ENCODE measurements around the gene GPR179.

The GPR179 gene

DNA sequence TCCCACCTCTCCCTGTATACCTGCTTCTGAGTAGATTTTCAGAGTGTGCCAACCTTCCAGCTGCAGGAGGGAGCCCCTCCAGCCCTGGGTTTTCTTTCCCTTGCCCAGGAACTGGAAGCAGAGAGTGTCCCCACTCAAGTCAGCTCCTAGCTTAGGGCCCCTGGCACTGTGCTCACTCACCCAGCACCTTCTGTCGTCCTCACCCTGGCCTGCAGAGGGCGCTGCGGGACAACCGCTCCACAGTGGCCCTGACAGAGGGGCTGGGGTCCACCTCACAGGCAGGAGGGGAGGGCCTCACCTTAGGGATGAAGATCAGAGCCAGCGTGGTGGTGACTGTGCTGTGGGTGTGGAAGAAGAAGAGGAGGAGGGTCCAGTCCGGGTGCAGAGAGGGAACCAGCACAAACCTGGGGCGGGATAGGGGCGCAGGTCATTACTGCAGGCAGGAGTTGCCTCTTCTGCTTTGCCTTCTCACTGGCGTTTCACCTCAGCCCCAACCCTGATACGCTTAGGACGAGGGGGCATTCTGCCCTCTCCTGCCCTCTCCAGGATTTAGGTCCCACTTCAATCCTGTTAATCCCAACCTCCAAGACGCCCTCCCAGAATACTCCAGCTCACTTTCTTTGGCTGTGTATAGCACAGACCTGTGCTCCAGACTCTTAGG lies 10.0 kb downstream of the GPR179 start:
- TF ChIP-seq Cebpa-rat (IDR thresholded peaks at IDR 0.05) = no peak
- Histone ChIP-seq H3K27me3 (no peaks in the 10 kb centered on the region), H3K36me3 (no peaks in the 10 kb centered on the region), H3K4me1 (peaks cover 37% of the 10 kb centered on the region), H3K4me2 (no peak overlapping the region), H3K9me3 (no peaks in the 10 kb centered on the region), H3K4me3 (no peak overlapping the region), H3K9ac (no peak overlapping the region), H4K20me1 (no peaks in the 10 kb centered on the region), H3K27ac (no peak overlapping the region)

- H3K27ac ChIP-seq = no peak overlapping the region
- no peaks in the 10 kb centered on the region for H4K20me1 ChIP-seq
- H3K27me3 ChIP-seq = no peaks in the 10 kb centered on the region
- H3K9me3 ChIP-seq = no peaks in the 10 kb centered on the region
- no peak overlapping the region for H3K4me2 ChIP-seq
- no peaks in the 10 kb centered on the region for H3K36me3 ChIP-seq
- H3K4me1 ChIP-seq = peaks cover 47% of the 10 kb centered on the region
- H3K4me3 ChIP-seq = no peak overlapping the region
- no peak for TF ChIP-seq Cebpa-rat (IDR thresholded peaks at IDR 0.05)
- H3K9ac ChIP-seq = no peak overlapping the region
These were observed 11.0 kb downstream of the GPR179 start for GRCh38 chr17:38332735-38333134.

GRCh38 chr17:38330941-38331411 lies 12.8 kb downstream of the GPR179 start:
- Histone ChIP-seq H4K20me1 (no peaks in the 10 kb centered on the region), H3K4me2 (peak overlapping the region; percentile 85), H3K36me3 (no peaks in the 10 kb centered on the region), H3K4me1 (peaks cover 65% of the 10 kb centered on the region), H3K27me3 (no peaks in the 10 kb centered on the region), H3K9ac (no peak overlapping the region), H3K9me3 (no peaks in the 10 kb centered on the region), H3K27ac (0 out of 2 replicates have a peak overlapping the region, but pooled peaks have one; percentile 4), H3K4me3 (no peak overlapping the region)
- TF ChIP-seq Cebpa-rat (IDR thresholded peaks at IDR 0.05) = no peak

DNA sequence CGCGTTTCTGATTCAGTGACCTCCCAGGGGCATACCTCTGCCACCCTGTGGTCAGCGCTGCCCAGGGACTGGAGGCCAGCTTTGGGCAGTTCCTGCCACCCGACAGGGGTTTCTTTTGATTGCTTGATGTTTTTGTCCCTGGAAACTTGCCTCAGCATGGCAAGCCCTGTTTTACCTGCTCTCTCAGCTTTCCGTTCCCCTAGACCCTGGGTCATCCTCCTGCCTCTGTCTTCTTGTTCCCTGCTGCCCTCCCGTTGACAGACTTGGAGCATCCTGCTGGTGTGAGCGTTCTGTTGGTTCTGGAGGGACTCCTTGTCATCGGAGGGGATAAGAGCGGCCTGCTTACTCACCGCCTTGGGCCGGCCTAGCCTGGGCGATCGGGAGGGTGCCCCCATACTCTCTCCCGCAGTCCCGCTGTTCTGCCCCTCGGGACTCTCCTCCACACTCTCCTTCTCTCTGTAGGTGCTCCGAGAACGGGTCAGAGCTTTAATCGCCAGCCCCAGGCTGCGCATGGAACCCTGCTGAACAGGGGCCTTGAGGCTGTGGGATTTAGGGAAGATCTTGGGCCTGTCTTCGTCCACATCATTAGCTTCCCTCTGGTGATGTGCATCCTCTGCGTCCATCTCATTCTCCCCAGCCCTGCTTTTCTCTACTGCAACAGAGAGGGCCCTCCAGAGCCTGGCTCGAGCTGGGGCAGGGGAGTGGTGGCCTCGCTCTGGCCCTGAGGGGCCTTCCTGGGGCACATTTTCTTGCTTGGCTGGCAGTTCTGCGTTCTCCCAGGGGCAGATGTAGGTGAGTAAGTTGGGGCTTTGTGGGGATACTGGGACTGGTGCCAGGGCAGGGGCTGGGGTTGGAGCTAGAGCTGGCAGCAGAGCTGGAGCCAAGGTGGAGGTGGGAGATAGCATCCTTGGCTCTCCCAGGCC lies 13.7 kb downstream of the GPR179 start:
- no peaks in the 10 kb centered on the region for H3K27me3 ChIP-seq

GRCh38 chr17:38329284-38329683 lies 14.5 kb downstream of the GPR179 start:
- peak overlapping the region; percentile 47; the same call in 1 of the 2 replicates for H3K9ac ChIP-seq
- peaks cover 82% of the 10 kb centered on the region for H3K4me1 ChIP-seq
- H3K4me2 ChIP-seq = peak overlapping the region; percentile 85
- no peak overlapping the region for H3K4me3 ChIP-seq
- no peaks in the 10 kb centered on the region for H3K36me3 ChIP-seq
- no peaks in the 10 kb centered on the region for H3K27me3 ChIP-seq
- no peak overlapping the region for H3K27ac ChIP-seq
- TF ChIP-seq Cebpa-rat (IDR thresholded peaks at IDR 0.05) = no peak
- no peaks in the 10 kb centered on the region for H3K9me3 ChIP-seq
- H4K20me1 ChIP-seq = no peaks in the 10 kb centered on the region

More for the DNA sequence above, 13.7 kb downstream of the GPR179 start:
- Histone ChIP-seq H3K9ac (peak overlapping the region; percentile 47; the same call in 1 of the 2 replicates), H3K9me3 (no peaks in the 10 kb centered on the region), H4K20me1 (no peaks in the 10 kb centered on the region), H3K36me3 (no peaks in the 10 kb centered on the region), H3K4me3 (no peak overlapping the region), H3K4me2 (peak overlapping the region; percentile 85), H3K4me1 (peaks cover 74% of the 10 kb centered on the region), H3K27ac (no peak overlapping the region)
- TF ChIP-seq Cebpa-rat (IDR thresholded peaks at IDR 0.05) = no peak

DNA sequence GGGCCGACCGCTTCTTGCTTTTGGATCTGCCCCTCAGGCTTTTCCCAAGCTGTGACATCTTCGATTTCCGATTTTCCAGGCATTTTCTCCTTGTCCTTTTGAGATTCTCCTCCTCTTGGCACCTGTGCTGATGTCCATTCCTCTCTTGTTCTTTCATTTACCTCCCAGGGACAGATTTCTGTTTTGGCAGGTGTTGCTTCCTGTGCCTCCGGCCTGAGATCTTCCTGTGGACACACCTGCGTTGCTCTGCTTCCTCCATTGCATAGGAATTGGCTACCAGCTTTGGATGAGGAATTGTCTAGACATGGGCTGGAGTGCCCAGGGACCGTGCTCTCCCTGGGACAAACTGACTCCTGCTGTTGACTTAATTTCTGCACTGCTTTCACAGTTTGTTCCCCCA lies 15.1 kb downstream of the GPR179 start:
- Histone ChIP-seq H3K9me3 (no peaks in the 10 kb centered on the region), H3K4me2 (peak overlapping the region; percentile 85), H3K4me3 (no peak overlapping the region), H3K9ac (no peak overlapping the region), H3K4me1 (peaks cover 88% of the 10 kb centered on the region), H3K36me3 (peaks cover 3% of the 10 kb centered on the region), H3K27ac (no peak overlapping the region), H4K20me1 (no peaks in the 10 kb centered on the region), H3K27me3 (no peaks in the 10 kb centered on the region)
- TF ChIP-seq Cebpa-rat (IDR thresholded peaks at IDR 0.05) = no peak

DNA sequence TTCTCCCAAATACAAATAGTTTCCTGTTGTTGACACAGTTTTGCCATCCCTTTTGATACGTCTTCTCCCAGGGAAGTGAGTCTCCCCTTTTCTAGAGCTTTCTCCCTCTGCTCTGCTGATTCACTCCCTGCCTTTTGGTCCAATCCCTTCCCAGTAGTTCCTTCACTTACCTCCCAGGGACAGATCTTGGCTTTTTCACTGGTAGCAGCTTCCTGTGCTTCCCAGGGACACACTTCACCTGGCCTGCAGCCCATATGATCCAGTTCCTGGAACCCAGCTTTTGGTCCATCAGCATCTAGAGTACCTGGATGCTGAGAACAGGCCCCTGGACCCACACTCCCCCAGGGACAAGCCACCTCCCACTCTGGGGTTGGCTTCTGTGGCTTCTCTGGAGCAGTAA lies 15.8 kb downstream of the GPR179 start:
- no peak for TF ChIP-seq Cebpa-rat (IDR thresholded peaks at IDR 0.05)
- peaks cover 94% of the 10 kb centered on the region for H3K4me1 ChIP-seq
- peak overlapping the region; percentile 85 for H3K4me2 ChIP-seq
- peaks cover 10% of the 10 kb centered on the region for H3K36me3 ChIP-seq
- H3K27me3 ChIP-seq = no peaks in the 10 kb centered on the region
- no peak overlapping the region for H3K4me3 ChIP-seq
- no peaks in the 10 kb centered on the region for H4K20me1 ChIP-seq
- peak overlapping the region; percentile 81; the same call in 1 of the 2 replicates for H3K27ac ChIP-seq
- H3K9me3 ChIP-seq = no peaks in the 10 kb centered on the region
- peak overlapping the region; percentile 72; the same call in 1 of the 2 replicates for H3K9ac ChIP-seq

DNA sequence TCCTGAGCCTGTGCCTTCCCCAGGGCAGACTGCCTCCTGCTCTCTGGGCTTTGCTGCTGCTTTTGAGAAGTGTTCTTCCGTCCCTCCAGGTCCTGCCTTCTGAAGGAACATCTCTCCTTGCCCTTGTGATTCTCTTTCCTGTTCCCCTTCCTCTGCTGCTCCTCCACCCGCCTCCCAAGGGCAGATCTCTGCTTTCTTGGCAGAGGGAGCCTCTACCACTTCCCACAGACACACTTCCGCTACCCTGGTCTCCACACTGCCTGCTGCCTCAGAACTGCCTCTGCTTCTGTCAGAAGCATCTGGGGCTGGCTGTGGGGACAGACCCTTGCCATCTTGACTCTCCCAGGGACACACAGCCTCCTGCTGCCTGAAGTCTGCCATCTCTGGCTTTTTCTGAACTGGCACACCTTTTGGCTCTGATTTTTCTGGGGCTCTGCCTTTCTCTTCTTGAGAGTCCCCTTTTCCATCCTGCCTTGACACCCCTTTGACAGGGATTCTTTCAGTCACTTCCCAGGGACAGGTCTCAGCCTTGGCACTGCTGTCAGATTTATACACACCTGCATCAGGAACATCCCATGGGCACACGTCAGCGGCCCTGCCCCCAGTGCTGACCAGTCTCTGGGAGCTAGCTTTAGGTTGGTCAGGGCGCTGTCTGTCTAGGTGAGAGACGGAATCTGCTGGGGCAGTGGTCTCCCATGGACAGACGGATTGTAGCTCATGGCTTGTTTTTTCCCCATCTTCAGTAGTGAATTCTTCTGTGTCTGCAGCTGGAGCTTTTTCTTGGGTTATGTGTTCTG lies 16.6 kb downstream of the GPR179 start:
- Histone ChIP-seq H3K36me3 (peaks cover 16% of the 10 kb centered on the region), H3K9ac (peak overlapping the region; percentile 72), H4K20me1 (no peaks in the 10 kb centered on the region), H3K4me3 (no peak overlapping the region), H3K27ac (peak overlapping the region; percentile 81), H3K9me3 (no peaks in the 10 kb centered on the region), H3K4me1 (peaks cover 91% of the 10 kb centered on the region), H3K27me3 (no peaks in the 10 kb centered on the region), H3K4me2 (peak overlapping the region; percentile 85)
- no peak for TF ChIP-seq Cebpa-rat (IDR thresholded peaks at IDR 0.05)

GRCh38 chr17:38325221-38325851 lies 18.4 kb downstream of the GPR179 start:
- H3K4me2 ChIP-seq = peak overlapping the region; percentile 85
- TF ChIP-seq Cebpa-rat (IDR thresholded peaks at IDR 0.05) = no peak
- peak overlapping the region; percentile 72 for H3K9ac ChIP-seq
- peak overlapping the region; percentile 81 for H3K27ac ChIP-seq
- no peaks in the 10 kb centered on the region for H3K27me3 ChIP-seq
- H3K9me3 ChIP-seq = no peaks in the 10 kb centered on the region
- H4K20me1 ChIP-seq = no peaks in the 10 kb centered on the region
- 0 out of 2 replicates have a peak overlapping the region, but pooled peaks have one; percentile 37 for H3K4me3 ChIP-seq
- peaks cover 34% of the 10 kb centered on the region for H3K36me3 ChIP-seq
- peaks cover 73% of the 10 kb centered on the region for H3K4me1 ChIP-seq

Measured in BLaER1 (cell line).